GM12873 (cell line): ENCODE data around the gene ZSCAN5B.
"Not testable (repeated sequence)": the region's sequence is repeated elsewhere in the genome, so short reads cannot be mapped to it uniquely, and the experiment has no call there.

Source experiments
- CTCF ChIP-seq: IDR thresholded peaks from 2 replicates; pipeline ENCODE4 v1.5.1; 2012; ENCODE audit warnings: low read depth, mild to moderate bottlenecking, moderate library complexity, low read length, control low read depth; ENCODE audit not compliant: insufficient read depth; ENCODE audit errors: missing control alignments

The ZSCAN5B gene, protein sequence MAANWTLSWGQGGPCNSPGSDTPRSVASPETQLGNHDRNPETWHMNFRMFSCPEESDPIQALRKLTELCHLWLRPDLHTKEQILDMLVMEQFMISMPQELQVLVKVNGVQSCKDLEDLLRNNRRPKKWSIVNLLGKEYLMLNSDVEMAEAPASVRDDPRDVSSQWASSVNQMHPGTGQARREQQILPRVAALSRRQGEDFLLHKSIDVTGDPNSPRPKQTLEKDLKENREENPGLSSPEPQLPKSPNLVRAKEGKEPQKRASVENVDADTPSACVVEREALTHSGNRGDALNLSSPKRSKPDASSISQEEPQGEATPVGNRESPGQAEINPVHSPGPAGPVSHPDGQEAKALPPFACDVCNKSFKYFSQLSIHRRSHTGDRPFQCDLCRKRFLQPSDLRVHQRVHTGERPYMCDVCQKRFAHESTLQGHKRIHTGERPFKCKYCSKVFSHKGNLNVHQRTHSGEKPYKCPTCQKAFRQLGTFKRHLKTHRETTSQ

GRCh38 chr19:56197646-56198045, at the start of gene ZSCAN5B:
TSS of gene ZSCAN5B (minus strand) at chr19:56197783. CDS start at chr19:56193052, 4,731 bp downstream.
- not testable (repeated sequence) for TF ChIP-seq CTCF

DNA sequence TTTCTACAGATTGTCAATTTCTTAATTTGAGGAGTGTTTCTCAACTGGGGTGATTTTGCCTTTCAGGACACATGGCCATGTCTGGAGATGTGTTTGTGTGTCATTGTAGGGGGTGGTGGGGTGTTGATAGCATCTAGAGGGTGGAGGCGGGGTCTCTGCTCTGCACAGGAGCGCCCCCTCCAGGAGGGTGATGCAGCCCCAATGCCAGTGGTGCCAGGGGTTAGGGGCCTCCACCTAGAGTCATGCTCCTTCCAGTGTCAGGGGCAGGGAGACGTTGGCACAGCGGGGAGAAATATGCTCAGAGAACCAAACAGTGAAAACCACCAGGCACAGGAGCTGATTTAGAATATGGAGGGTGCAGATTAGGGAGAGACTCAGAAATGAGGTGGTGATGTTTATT, 48.2 kb upstream of the ZSCAN5B start:
- TF ChIP-seq CTCF = peak; percentile 12

GRCh38 chr19:56245121-56245740, 47.6 kb upstream of the ZSCAN5B start:
- no peak for TF ChIP-seq CTCF

DNA sequence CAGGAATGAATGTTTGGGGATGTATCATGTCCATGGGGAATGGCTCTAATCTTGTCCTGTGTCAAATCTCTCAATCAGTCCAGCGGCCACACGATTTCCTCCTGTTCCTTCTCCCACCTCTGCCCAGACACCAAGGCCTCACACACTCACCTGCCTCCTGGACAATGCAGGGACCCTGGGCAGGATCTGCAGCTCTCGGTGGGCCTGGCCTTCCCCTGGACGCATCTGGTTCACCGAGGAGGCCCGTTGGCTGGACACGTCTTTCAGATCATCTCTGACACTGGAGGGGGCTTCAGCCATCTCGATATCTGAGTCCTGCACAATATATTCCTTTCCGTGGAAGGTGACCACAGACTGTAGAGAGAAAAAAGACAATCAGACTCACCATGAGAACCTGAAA, 25.9 kb upstream of the ZSCAN5B start:
- no peak for TF ChIP-seq CTCF

- peak; percentile 21 for TF ChIP-seq CTCF
Measured at GRCh38 chr19:56222901-56223300, 25.3 kb upstream of the ZSCAN5B start.

DNA sequence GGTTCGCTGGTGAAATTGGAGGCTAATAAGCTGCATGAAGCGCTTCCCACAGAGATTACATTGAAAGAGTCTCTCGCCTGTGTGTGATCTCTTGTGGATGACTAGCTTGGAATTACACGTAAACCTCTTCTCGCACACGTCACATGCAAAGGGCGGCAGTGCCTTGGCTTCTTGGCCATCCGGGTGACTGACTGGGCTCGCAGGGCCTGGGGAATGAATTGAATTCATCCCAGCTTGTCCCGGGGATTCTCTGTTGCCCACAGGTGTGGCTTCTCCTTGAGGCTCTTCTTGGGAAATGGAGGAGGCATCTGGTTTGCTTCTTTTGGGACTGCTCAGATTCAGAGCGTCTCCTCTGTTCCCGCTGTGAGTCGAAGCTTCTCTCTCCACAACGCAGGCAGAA, 24.3 kb upstream of the ZSCAN5B start:
- TF ChIP-seq CTCF = no peak

GRCh38 chr19:56221442-56221841, 23.9 kb upstream of the ZSCAN5B start:
- TF ChIP-seq CTCF = peak; percentile 38
